Subcutaneous adipose tissue (tissue), 4 donors: ENCODE data around the gene SUMF2. TPM values are rescaled to one million over a fixed set of nuclear protein-coding genes. Genes with fewer than 3 reads are reported as not detected.

ENCODE experiments used
- CTCF ChIP-seq: fragments of 450-650 bp; IDR thresholded peaks from one replicate; pipeline ENCODE4 v1.5.1; 2016; ENCODE audit warnings: low read depth, mild to moderate bottlenecking, control low read depth, antibody characterized with exemption, moderate library complexity
- total RNA-seq, 4 donors: library from RNA; depleted of rRNA; stranded (reverse); fragments of >200 nt; gene quantifications; one replicate each; pipeline ENCODE4 v1.1.0, GENCODE V29; 2016

The SUMF2 gene
- total RNA-seq, 4 donors from 2014 or later: 79.1 to 169 (median 118) TPM

GRCh38 chr7:56040730-56041129 is 23.4 kb upstream of the SUMF2 start:
- no peak for TF ChIP-seq CTCF

- no peak for TF ChIP-seq CTCF
Observed at GRCh38 chr7:56046721-56047445, 17.2 kb upstream of the SUMF2 start.

- no peak for TF ChIP-seq CTCF
Observed at GRCh38 chr7:56048245-56048644, 15.8 kb upstream of the SUMF2 start.

- TF ChIP-seq CTCF: no peak
Observed at GRCh38 chr7:56051053-56051338, 13.1 kb upstream of the SUMF2 start.

GRCh38 chr7:56051339-56052191 is 12.5 kb upstream of the SUMF2 start, which contains the start of the genes CCT6A and PSPH:
Gene CCT6A (plus strand): TSS chr7:56051765. CDS start chr7:56051849, 84 bp downstream.
Gene PSPH (minus strand): TSS chr7:56051444. CDS start chr7:56021212, 30,232 bp downstream.
- TF ChIP-seq CTCF: no peak

GRCh38 chr7:56053379-56053778 is 10.7 kb upstream of the SUMF2 start:
- no peak for TF ChIP-seq CTCF

GRCh38 chr7:56053993-56054392 is 10.1 kb upstream of the SUMF2 start:
- TF ChIP-seq CTCF: no peak
